Trophoblast cell (in vitro differentiated cells and primary cell): Measurements from ENCODE around the gene CYP27B1.

Experiments used
- DNase-seq, 2 donors: peaks; one replicate each; pipeline ENCODE4 v3.0.0-alpha.2; 2016
- H2AFZ ChIP-seq: 2 replicates; pipeline ENCODE4 v1.6.1; 2013; ENCODE audit warnings: low read length, moderate library complexity, mild to moderate bottlenecking; ENCODE audit not compliant: insufficient read depth, poor library complexity
- H2AK5ac ChIP-seq: 2 replicates; pipeline ENCODE4 v1.6.1; 2013; ENCODE audit warnings: mild to moderate bottlenecking, low read length
- H2BK120ac ChIP-seq: 2 replicates; pipeline ENCODE4 v1.6.1; 2013; ENCODE audit warnings: low read length, mild to moderate bottlenecking, moderate library complexity; ENCODE audit not compliant: insufficient read depth, poor library complexity
- H2BK12ac ChIP-seq: 2 replicates; pipeline ENCODE4 v1.6.1; 2013; ENCODE audit warnings: mild to moderate bottlenecking, low read length, moderate library complexity
- H2BK5ac ChIP-seq: 2 replicates; pipeline ENCODE4 v1.6.1; 2013; ENCODE audit warnings: low read length, low read depth, moderate library complexity, mild to moderate bottlenecking; ENCODE audit not compliant: poor library complexity
- H3K14ac ChIP-seq: 2 replicates; pipeline ENCODE4 v1.6.1; 2013; ENCODE audit warnings: mild to moderate bottlenecking, low read length
- H3K18ac ChIP-seq: 2 replicates; pipeline ENCODE4 v1.6.1; 2013; ENCODE audit warnings: mild to moderate bottlenecking, low read length
- H3K23ac ChIP-seq: 2 replicates; pipeline ENCODE4 v1.6.1; 2013; ENCODE audit warnings: low read length
- H3K27ac ChIP-seq: 2 replicates; pipeline ENCODE4 v1.5.1; 2013; ENCODE audit warnings: low read depth, mild to moderate bottlenecking, inconsistent platforms, low read length, moderate library complexity
- H3K27me3 ChIP-seq: 2 replicates; pipeline ENCODE4 v1.6.1; 2013; ENCODE audit warnings: inconsistent platforms, mild to moderate bottlenecking, low read length, moderate library complexity; ENCODE audit not compliant: insufficient read depth
- H3K36me3 ChIP-seq, 2 experiments: 1 replicate in 1 of 2; 2 replicates in 1 of 2; pipeline ENCODE4 v1.6.1; 2013; ENCODE audit warnings: low read length in 2 of 2, mild to moderate bottlenecking in 2 of 2, moderate library complexity in 1 of 2; ENCODE audit not compliant: insufficient read depth in 2 of 2, control insufficient read depth in 1 of 2
- H3K4ac ChIP-seq: 2 replicates; pipeline ENCODE4 v1.6.1; 2013; ENCODE audit warnings: low read depth, mild to moderate bottlenecking, low read length, moderate library complexity
- H3K4me1 ChIP-seq, 2 experiments: 1 replicate in 1 of 2; 2 replicates in 1 of 2; pipeline ENCODE4 v1.6.1; 2013; ENCODE audit warnings: low read length in 2 of 2, mild to moderate bottlenecking in 2 of 2, moderate library complexity in 1 of 2; ENCODE audit not compliant: insufficient read depth in 2 of 2, control insufficient read depth in 1 of 2
- H3K4me2 ChIP-seq: 2 replicates; pipeline ENCODE4 v1.6.1; 2013; ENCODE audit warnings: inconsistent platforms, mild to moderate bottlenecking, low read length, moderate library complexity
- H3K4me3 ChIP-seq: 2 replicates; pipeline ENCODE4 v1.5.1; 2013; ENCODE audit warnings: mild to moderate bottlenecking, low read depth, low read length, inconsistent platforms
- H3K79me1 ChIP-seq: one replicate; pipeline ENCODE4 v1.6.1; 2013; ENCODE audit warnings: low read length
- H3K79me2 ChIP-seq: 2 replicates; pipeline ENCODE4 v1.6.1; 2013; ENCODE audit warnings: low read length, mild to moderate bottlenecking; ENCODE audit not compliant: control insufficient read depth, insufficient read depth, poor library complexity
- H3K9ac ChIP-seq: 2 replicates; pipeline ENCODE4 v1.6.1; 2013; ENCODE audit warnings: mild to moderate bottlenecking, low read length
- H3K9me3 ChIP-seq: 2 replicates; pipeline ENCODE4 v1.6.1; 2013; ENCODE audit warnings: low read depth, mild to moderate bottlenecking, control low read depth, inconsistent platforms, low read length; ENCODE audit not compliant: insufficient read depth
- H4K12ac ChIP-seq: 2 replicates; pipeline ENCODE4 v1.6.1; 2013; ENCODE audit warnings: low read depth, mild to moderate bottlenecking, low read length, moderate library complexity
- H4K8ac ChIP-seq: 2 replicates; pipeline ENCODE4 v1.6.1; 2013; ENCODE audit warnings: low read depth, mild to moderate bottlenecking, low read length, moderate library complexity
- H4K91ac ChIP-seq: one replicate; pipeline ENCODE4 v1.6.1; 2013; ENCODE audit warnings: low read depth, mild to moderate bottlenecking, low read length, moderate library complexity
- WGBS: extraction: QIAGEN DNeasy Blood & Tissue Kit; methylation state at CpG from one replicate; pipeline ENCODE4 v1.1.7; 2013; ENCODE audit warnings: missing lambda C conversion rate; ENCODE audit not compliant: insufficient read length, insufficient coverage; ENCODE audit errors: extremely low coverage; 5-methylcytosine and 5-hydroxymethylcytosine counted together

The CYP27B1 gene

GRCh38 chr12:57781244-57781643 is 14.4 kb upstream of the CYP27B1 start:
- H3K36me3 ChIP-seq: peaks cover 3 to 10% of the 10 kb centered on the region in 2 experiments
- H3K23ac ChIP-seq: no peak overlapping the region
- no peak overlapping the region for H3K4me3 ChIP-seq
- DNase-seq: no peak
- H3K9ac ChIP-seq: no peak overlapping the region
- H3K27me3 ChIP-seq: no peaks in the 10 kb centered on the region
- peaks cover 0 to 3% of the 10 kb centered on the region in 2 experiments for H3K4me1 ChIP-seq
- no peak overlapping the region for H3K4ac ChIP-seq
- H3K14ac ChIP-seq: no peak overlapping the region
- WGBS: no CpG with 5 or more reads among the region's 3 CpGs
- H2AK5ac ChIP-seq: no peak overlapping the region
- H4K8ac ChIP-seq: no peak overlapping the region
- H3K4me2 ChIP-seq: no peak overlapping the region
- H3K18ac ChIP-seq: no peak overlapping the region
- H2BK5ac ChIP-seq: no peak overlapping the region
- peaks cover 3% of the 10 kb centered on the region for H3K79me1 ChIP-seq
- no peak overlapping the region for H2AFZ ChIP-seq
- no peak overlapping the region for H2BK120ac ChIP-seq
- H3K79me2 ChIP-seq: peaks cover 7% of the 10 kb centered on the region
- no peaks in the 10 kb centered on the region for H3K9me3 ChIP-seq
- no peak overlapping the region for H4K91ac ChIP-seq
- H2BK12ac ChIP-seq: no peak overlapping the region
- no peak overlapping the region for H4K12ac ChIP-seq
- H3K27ac ChIP-seq: no peak overlapping the region

GRCh38 chr12:57780284-57780897 is 13.5 kb upstream of the CYP27B1 start:
- H2BK12ac ChIP-seq: no peak overlapping the region
- WGBS: no CpG with 5 or more reads among the region's 4 CpGs
- peaks cover 3% of the 10 kb centered on the region for H3K79me1 ChIP-seq
- H2AFZ ChIP-seq: no peak overlapping the region
- no peak overlapping the region for H2BK5ac ChIP-seq
- H3K27me3 ChIP-seq: no peaks in the 10 kb centered on the region
- no peak overlapping the region for H3K4ac ChIP-seq
- no peak overlapping the region for H3K9ac ChIP-seq
- H3K36me3 ChIP-seq: peaks cover 0 to 2% of the 10 kb centered on the region in 2 experiments
- H3K27ac ChIP-seq: no peak overlapping the region
- no peak overlapping the region for H3K18ac ChIP-seq
- no peak overlapping the region for H3K4me3 ChIP-seq
- no peak overlapping the region for H3K23ac ChIP-seq
- peaks cover 0 to 3% of the 10 kb centered on the region in 2 experiments for H3K4me1 ChIP-seq
- peaks cover 7% of the 10 kb centered on the region for H3K79me2 ChIP-seq
- DNase-seq: no peak
- no peak overlapping the region for H2BK120ac ChIP-seq
- H3K4me2 ChIP-seq: no peak overlapping the region
- no peak overlapping the region for H4K8ac ChIP-seq
- no peaks in the 10 kb centered on the region for H3K9me3 ChIP-seq
- H3K14ac ChIP-seq: no peak overlapping the region
- H2AK5ac ChIP-seq: no peak overlapping the region
- no peak overlapping the region for H4K12ac ChIP-seq
- H4K91ac ChIP-seq: no peak overlapping the region

- Histone ChIP-seq H4K91ac (no peak overlapping the region), H4K8ac (no peak overlapping the region), H3K79me1 (peaks cover 3% of the 10 kb centered on the region), H3K4me1 (peaks cover 0 to 3% of the 10 kb centered on the region in 2 experiments), H4K12ac (no peak overlapping the region), H3K4ac (no peak overlapping the region), H3K9ac (no peak overlapping the region), H3K27me3 (no peaks in the 10 kb centered on the region), H2BK5ac (no peak overlapping the region), H3K9me3 (no peaks in the 10 kb centered on the region), H2AK5ac (no peak overlapping the region), H3K36me3 (no peaks in the 10 kb centered on the region), H3K79me2 (peaks cover 7% of the 10 kb centered on the region), H3K4me3 (no peak overlapping the region), H3K18ac (no peak overlapping the region), H3K14ac (no peak overlapping the region), H2BK120ac (no peak overlapping the region), H3K4me2 (no peak overlapping the region), H2BK12ac (no peak overlapping the region), H2AFZ (no peak overlapping the region), H3K27ac (no peak overlapping the region), H3K23ac (no peak overlapping the region)
- DNase-seq: no peak
- no CpG with 5 or more reads among the region's 1 CpG for WGBS
These were observed 12.9 kb upstream of the CYP27B1 start for GRCh38 chr12:57779736-57780135.

GRCh38 chr12:57777911-57778310 is 11.0 kb upstream of the CYP27B1 start:
- Histone ChIP-seq H3K79me2 (peaks cover 4% of the 10 kb centered on the region), H3K27me3 (no peaks in the 10 kb centered on the region)
- no CpG with 5 or more reads among the region's 7 CpGs for WGBS

More at GRCh38 chr12:57777911-57778310, 11.0 kb upstream of the CYP27B1 start:
- H3K4me1 ChIP-seq: peaks cover 0 to 1% of the 10 kb centered on the region in 2 experiments
- no peak overlapping the region for H2AK5ac ChIP-seq
- H3K4ac ChIP-seq: no peak overlapping the region
- no peak overlapping the region for H3K27ac ChIP-seq
- no peak overlapping the region for H4K8ac ChIP-seq
- H3K9me3 ChIP-seq: no peaks in the 10 kb centered on the region
- H3K4me3 ChIP-seq: no peak overlapping the region
- H3K4me2 ChIP-seq: no peak overlapping the region
- H3K36me3 ChIP-seq: no peaks in the 10 kb centered on the region
- H3K18ac ChIP-seq: no peak overlapping the region
- no peak overlapping the region for H3K23ac ChIP-seq
- H3K79me1 ChIP-seq: peaks cover 4% of the 10 kb centered on the region
- no peak overlapping the region for H3K14ac ChIP-seq
- H2AFZ ChIP-seq: no peak overlapping the region
- H4K91ac ChIP-seq: no peak overlapping the region
- H2BK120ac ChIP-seq: no peak overlapping the region
- no peak for DNase-seq
- no peak overlapping the region for H2BK5ac ChIP-seq
- H4K12ac ChIP-seq: no peak overlapping the region
- H2BK12ac ChIP-seq: no peak overlapping the region
- H3K9ac ChIP-seq: no peak overlapping the region
